Endothelial cell of umbilical vein (primary cell): ENCODE results near the gene MTARC2. TPM values are rescaled to one million over a fixed set of nuclear protein-coding genes. Genes with fewer than 3 reads are reported as not detected.
A peak's percentile ranks its signal among the peaks of the same experiment; 100 is the strongest.

Experiments
- BruUV-seq: library from RNA; stranded (reverse); fragments of 400-500 nt; replicated peaks from 2 replicates; lab custom pipeline; 2021; lab: Mats Ljungman, UMichigan
- CTCF ChIA-PET: fragments of 300-600, 350-600 bp; sonication (Branson Sonifier 250); formaldehyde crosslinking; loops from one replicate; lab custom pipeline; 2021; ENCODE audit warnings: antibody characterized with exemption, inconsistent platforms; lab: Charles Lee
- POLR2A ChIA-PET: fragments of 300-600, 350-600 bp; sonication (Branson Sonifier 250); formaldehyde crosslinking; loops from one replicate; lab custom pipeline; 2021; ENCODE audit warnings: antibody characterized with exemption, inconsistent platforms; lab: Charles Lee
- DNase-seq: peaks from one replicate; pipeline ENCODE4 v3.0.0-alpha.2; 2011; ENCODE audit warnings: low read depth, low spot score
- FAIRE-seq: peaks from 2 replicates; lab custom pipeline; 2011; peaks lifted over from hg19 to GRCh38; lab: Jason Lieb, UNC
- H2AFZ ChIP-seq: 2 replicates; pipeline ENCODE4 v1.6.0; 2012; ENCODE audit warnings: low read depth, low read length, control low read depth, inconsistent platforms
- H3K27ac ChIP-seq: 2 replicates; pipeline ENCODE4 v1.5.1; 2011; ENCODE audit warnings: low read depth, mild to moderate bottlenecking, control low read depth, low read length, moderate library complexity; ENCODE audit not compliant: insufficient read depth
- H3K27me3 ChIP-seq, 2 experiments: 2 replicates each; pipeline versions ENCODE4 v1.6.0 to v1.6.1; 2011; ENCODE audit warnings: low read length in 2 of 2, mixed read lengths in 1 of 2; ENCODE audit not compliant: control insufficient read depth in 2 of 2, insufficient read depth in 2 of 2
- H3K36me3 ChIP-seq, 2 experiments: 2 replicates in 1 of 2; 3 replicates in 1 of 2; pipeline ENCODE4 v1.5.1; 2011; ENCODE audit warnings: low read length in 2 of 2, mild to moderate bottlenecking in 1 of 2, moderate library complexity in 1 of 2; ENCODE audit not compliant: control insufficient read depth in 2 of 2, insufficient read depth in 2 of 2; ENCODE audit errors: extremely low read depth in 1 of 2
- H3K4me1 ChIP-seq: 3 replicates; pipeline ENCODE4 v1.5.1; 2011; ENCODE audit warnings: mild to moderate bottlenecking, low read length; ENCODE audit not compliant: control insufficient read depth, insufficient read depth; ENCODE audit errors: extremely low read depth
- H3K4me2 ChIP-seq: 2 replicates; pipeline ENCODE4 v1.6.1; 2011; ENCODE audit warnings: low read length, control low read depth, mixed read lengths; ENCODE audit not compliant: insufficient read depth
- H3K4me3 ChIP-seq, 3 experiments: fragments of 200-600 bp in 1 of 3; sonication (generic), shearing (Covaris generic) in 1 of 3; replicated peaks in 1 of 3; 2 replicates each; pipeline ENCODE4 v1.5.1; 2011 to 2016; ENCODE audit warnings: control low read depth in 3 of 3, low read length in 3 of 3, mild to moderate bottlenecking in 2 of 3, inconsistent platforms in 1 of 3, low read depth in 1 of 3, moderate library complexity in 1 of 3; ENCODE audit not compliant: insufficient read depth in 1 of 3
- H3K79me2 ChIP-seq: 2 replicates; pipeline ENCODE4 v1.6.0; 2012; ENCODE audit warnings: low read length, inconsistent platforms; ENCODE audit not compliant: control insufficient read depth, insufficient read depth
- H3K9ac ChIP-seq: replicated peaks from 2 replicates; pipeline ENCODE3; 2011; ENCODE audit warnings: low read length, control low read depth; ENCODE audit not compliant: insufficient read depth; ENCODE audit errors: extremely low read depth
- H3K9me1 ChIP-seq: replicated peaks from 3 replicates; pipeline ENCODE4 v1.6.0; 2011; ENCODE audit warnings: mild to moderate bottlenecking, low read length; ENCODE audit not compliant: control insufficient read depth, insufficient read depth; ENCODE audit errors: extremely low read depth
- H3K9me3 ChIP-seq: replicated peaks from 2 replicates; pipeline ENCODE4 v1.5.1; 2012; ENCODE audit warnings: low read length, inconsistent platforms; ENCODE audit not compliant: control insufficient read depth, insufficient read depth
- H4K20me1 ChIP-seq: replicated peaks from 2 replicates; pipeline ENCODE3; 2011; ENCODE audit warnings: mild to moderate bottlenecking, low read length; ENCODE audit not compliant: control insufficient read depth, insufficient read depth; ENCODE audit errors: extremely low read depth
- EZH2 ChIP-seq: IDR thresholded peaks from 2 replicates; pipeline ENCODE4 v1.6.1; 2012; ENCODE audit warnings: borderline replicate concordance, low read depth, mild to moderate bottlenecking, moderate library complexity, low read length, inconsistent platforms; ENCODE audit not compliant: severe bottlenecking
- FOS ChIP-seq: IDR thresholded peaks from 2 replicates; pipeline ENCODE4 v1.6.1; 2011; ENCODE audit warnings: mild to moderate bottlenecking, low read length, moderate library complexity, borderline replicate concordance; ENCODE audit not compliant: insufficient read depth
- GATA2 ChIP-seq: IDR thresholded peaks from 2 replicates; pipeline ENCODE4 v1.7.0; 2011; ENCODE audit warnings: low read depth, mild to moderate bottlenecking, moderate library complexity, mixed read lengths, low read length; ENCODE audit not compliant: insufficient read length, insufficient read depth
- JUN ChIP-seq: IDR thresholded peaks from 2 replicates; pipeline ENCODE4 v1.6.1; 2011; ENCODE audit warnings: borderline replicate concordance, low read depth; ENCODE audit not compliant: insufficient read length, insufficient read depth
- MYC ChIP-seq: IDR thresholded peaks from one replicate; pipeline ENCODE4 v1.6.1; 2011; ENCODE audit warnings: mild to moderate bottlenecking, low read depth, low read length
- POLR2A ChIP-seq: IDR thresholded peaks from 2 replicates; pipeline ENCODE4 v1.6.1; 2012; ENCODE audit warnings: low read depth, mild to moderate bottlenecking, control low read depth, low read length
- POLR2AphosphoS5 ChIP-seq: IDR thresholded peaks from 2 replicates; pipeline ENCODE4 v1.6.1; 2012; ENCODE audit warnings: low read depth, mild to moderate bottlenecking, control low read depth, low read length, moderate library complexity; ENCODE audit not compliant: insufficient read depth
- dilution Hi-C: fragments of 300-500 bp; cut with MboI; formaldehyde crosslinking; loops from one replicate; pipeline ENCODE4 v1.15.0; 2019; ENCODE audit warnings: low sequenced_read_pairs; ENCODE audit not compliant: extremely low pct_ligation_motif_present
- intact Hi-C: fragments of 100-400 bp; cut with micrococcal nuclease; formaldehyde crosslinking; loops from one replicate; pipeline ENCODE4 v1.10.0; 2022
- polyA plus RNA-seq, 4 experiments: library from polyadenylated mRNA; depleted of rRNA in 3 of 4; stranded (reverse) in 3 of 4; unstranded in 1 of 4; fragments of >200 nt; gene quantifications; 2 replicates each; pipeline versions ENCODE4 v1.2.1 to v1.2.3, GENCODE V29; 2011 to 2012; ENCODE audit warnings: missing spikeins in 1 of 4
- total RNA-seq: library from RNA; stranded (reverse); gene quantifications from 2 replicates; pipeline ENCODE4 v1.2.3, GENCODE V29; 2021
- TF ChIP-seq, protein P1 (sequence below): IDR thresholded peaks from 2 replicates; pipeline ENCODE4 v1.6.1; 2011; ENCODE audit not compliant: insufficient read depth, insufficient read length
- TF ChIP-seq, protein P2 (sequence below), 2 donors: IDR thresholded peaks; 1 replicate in 1 of 2; 2 replicates in 1 of 2; pipeline ENCODE4 v1.5.1; 2011; ENCODE audit warnings: low read length in 2 of 2, mild to moderate bottlenecking in 2 of 2, moderate library complexity in 2 of 2, control low read depth in 1 of 2, inconsistent platforms in 1 of 2, low read depth in 1 of 2; ENCODE audit not compliant: insufficient read depth in 1 of 2; ENCODE audit errors: extremely low read depth in 1 of 2

The MTARC2 gene
- total and polyA plus RNA-seq, 2 donors (not counting 3 experiments of a cell fraction or from before 2014, with no cell fraction given) = 9.8 to 14.1 TPM

DNA sequence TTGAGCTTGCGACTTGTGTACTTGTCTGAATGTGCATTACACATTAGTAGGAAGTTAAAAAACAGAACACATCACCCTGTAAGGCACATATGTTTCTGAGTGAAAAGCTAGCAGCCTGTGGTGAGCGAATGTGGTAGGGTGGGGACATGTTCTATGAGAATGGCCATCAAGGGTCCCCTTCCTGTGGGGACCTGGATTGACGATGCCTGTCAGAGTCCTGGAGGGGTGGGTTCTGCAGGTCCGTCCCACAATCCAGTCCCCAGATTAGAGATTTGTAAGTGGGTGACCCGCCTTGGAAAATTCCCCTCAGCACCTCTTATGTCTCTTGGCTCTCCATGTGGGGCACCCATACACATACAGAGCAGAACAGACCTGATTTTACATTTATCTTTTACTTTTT, 78.6 kb downstream of the MTARC2 start:
- BruUV-seq = no TSS peak
- Histone ChIP-seq H3K27ac (no peak overlapping the region), H3K9me1 (no peaks in the 10 kb centered on the region), H3K79me2 (no peaks in the 10 kb centered on the region), H4K20me1 (no peaks in the 10 kb centered on the region), H3K4me2 (no peak overlapping the region), H3K9me3 (no peaks in the 10 kb centered on the region), H3K27me3 (no peaks in the 10 kb centered on the region), H3K4me1 (peaks cover 4% of the 10 kb centered on the region), H3K4me3 (no peak overlapping the region), H3K9ac (no peak overlapping the region), H3K36me3 (no peaks in the 10 kb centered on the region), H2AFZ (no peak overlapping the region)
- no peak for DNase-seq
- no peak for TF ChIP-seq FOS
- TF ChIP-seq POLR2A = no peak
- TF ChIP-seq MYC = no peak
- TF ChIP-seq, protein P1, sequence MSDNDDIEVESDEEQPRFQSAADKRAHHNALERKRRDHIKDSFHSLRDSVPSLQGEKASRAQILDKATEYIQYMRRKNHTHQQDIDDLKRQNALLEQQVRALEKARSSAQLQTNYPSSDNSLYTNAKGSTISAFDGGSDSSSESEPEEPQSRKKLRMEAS = no peak
- no peak for TF ChIP-seq JUN
- ChIA-PET POLR2A (no interaction called here), CTCF (no interaction called here)
- peak; percentile 18 for FAIRE-seq
- intact Hi-C loops = no loop called here
- dilution Hi-C loops = no loop called here

DNA sequence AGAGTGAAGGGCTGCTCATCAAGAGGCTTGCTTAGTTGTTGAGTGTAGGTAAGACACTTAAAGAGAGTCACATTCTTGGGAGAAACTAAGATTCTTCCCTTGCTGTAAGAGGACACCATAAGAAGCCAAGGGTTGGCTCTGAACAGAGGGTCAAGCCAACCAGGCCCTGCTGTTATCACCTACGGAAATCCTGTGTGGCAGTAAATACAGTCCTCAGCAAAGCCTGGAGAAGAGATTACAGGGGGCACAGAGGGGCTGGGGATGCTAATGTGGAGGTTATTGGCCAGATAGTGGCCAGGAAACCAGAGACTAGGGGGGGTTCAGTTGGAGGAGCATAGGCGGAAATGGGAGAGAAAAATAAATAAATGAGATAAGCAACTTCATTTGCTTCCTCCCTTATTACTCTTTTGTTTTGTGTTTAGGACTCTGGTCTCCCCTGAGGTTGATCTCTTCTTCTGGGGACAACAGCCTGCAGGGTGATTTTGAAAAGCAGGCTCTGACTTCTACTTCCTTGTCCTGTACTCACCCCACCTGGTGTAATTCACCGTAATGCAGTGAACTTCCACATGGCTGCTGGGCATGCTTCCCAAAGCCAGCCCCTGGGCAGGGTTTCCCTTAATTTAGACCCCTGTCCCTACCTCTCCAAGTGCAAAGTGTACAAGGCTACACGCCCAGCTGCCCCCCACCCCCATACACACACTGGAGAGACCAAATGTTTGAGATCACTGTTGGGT, 79.5 kb downstream of the MTARC2 start:
- no peak overlapping the region for H3K9ac ChIP-seq
- dilution Hi-C loops = no loop called here
- POLR2A ChIA-PET = no interaction called here
- peaks cover 4% of the 10 kb centered on the region for H3K4me1 ChIP-seq
- H3K4me2 ChIP-seq = no peak overlapping the region
- TF ChIP-seq JUN (no peak), GATA2 (no peak), POLR2A (no peak), EZH2 (no peak), FOS (no peak), POLR2AphosphoS5 (no peak), MYC (no peak)
- TF ChIP-seq, protein P1 = no peak
- TF ChIP-seq, protein P2, sequence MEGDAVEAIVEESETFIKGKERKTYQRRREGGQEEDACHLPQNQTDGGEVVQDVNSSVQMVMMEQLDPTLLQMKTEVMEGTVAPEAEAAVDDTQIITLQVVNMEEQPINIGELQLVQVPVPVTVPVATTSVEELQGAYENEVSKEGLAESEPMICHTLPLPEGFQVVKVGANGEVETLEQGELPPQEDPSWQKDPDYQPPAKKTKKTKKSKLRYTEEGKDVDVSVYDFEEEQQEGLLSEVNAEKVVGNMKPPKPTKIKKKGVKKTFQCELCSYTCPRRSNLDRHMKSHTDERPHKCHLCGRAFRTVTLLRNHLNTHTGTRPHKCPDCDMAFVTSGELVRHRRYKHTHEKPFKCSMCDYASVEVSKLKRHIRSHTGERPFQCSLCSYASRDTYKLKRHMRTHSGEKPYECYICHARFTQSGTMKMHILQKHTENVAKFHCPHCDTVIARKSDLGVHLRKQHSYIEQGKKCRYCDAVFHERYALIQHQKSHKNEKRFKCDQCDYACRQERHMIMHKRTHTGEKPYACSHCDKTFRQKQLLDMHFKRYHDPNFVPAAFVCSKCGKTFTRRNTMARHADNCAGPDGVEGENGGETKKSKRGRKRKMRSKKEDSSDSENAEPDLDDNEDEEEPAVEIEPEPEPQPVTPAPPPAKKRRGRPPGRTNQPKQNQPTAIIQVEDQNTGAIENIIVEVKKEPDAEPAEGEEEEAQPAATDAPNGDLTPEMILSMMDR (IDR thresholded peaks at IDR 0.05; ENCODE audit: extremely low read depth in 1 of 2, insufficient read depth in 1 of 2, low read depth in 1 of 2, low read length in 2 of 2) = no peak
- FAIRE-seq = no peak
- DNase-seq = peak; percentile 41
- H3K9me1 ChIP-seq = no peaks in the 10 kb centered on the region
- no peak overlapping the region for H3K4me3 ChIP-seq
- H3K27me3 ChIP-seq = peaks cover 0 to 2% of the 10 kb centered on the region in 2 experiments
- intact Hi-C loops = no loop called here
- H3K27ac ChIP-seq = no peak overlapping the region
- H3K79me2 ChIP-seq = no peaks in the 10 kb centered on the region
- H3K9me3 ChIP-seq = no peaks in the 10 kb centered on the region
- no peaks in the 10 kb centered on the region for H4K20me1 ChIP-seq
- no peak overlapping the region for H2AFZ ChIP-seq
- CTCF ChIA-PET = no interaction called here
- no peaks in the 10 kb centered on the region for H3K36me3 ChIP-seq
- no TSS peak for BruUV-seq
